CD14-positive monocyte (primary cell): Measurements from ENCODE around the gene PAPPA. TPM values are rescaled to one million over a fixed set of nuclear protein-coding genes. Genes with fewer than 3 reads are reported as not detected.

Experiments
- DNase-seq, 3 donors: peaks; one replicate each; pipeline ENCODE4 v3.0.0-alpha.2; 2011 to 2022
- H2AFZ ChIP-seq: 2 replicates; pipeline ENCODE4 v1.6.0; 2012; ENCODE audit warnings: mild to moderate bottlenecking, low read depth, low read length, inconsistent platforms; ENCODE audit not compliant: insufficient read depth, poor library complexity, severe bottlenecking
- H3K27ac ChIP-seq, 2 donors: 1 replicate in 1 of 2; 2 replicates in 1 of 2; pipeline ENCODE4 v1.5.1; 2012 to 2013; ENCODE audit warnings: low read length in 2 of 2, control low read depth in 1 of 2, inconsistent platforms in 1 of 2, low read depth in 1 of 2, mild to moderate bottlenecking in 1 of 2
- H3K27me3 ChIP-seq, 2 donors: one replicate each; pipeline versions ENCODE4 v1.6.0 to v1.6.1; 2011 to 2013; ENCODE audit warnings: low read length in 2 of 2; ENCODE audit not compliant: control insufficient read depth in 2 of 2, insufficient read depth in 2 of 2
- H3K36me3 ChIP-seq, 2 donors: replicated peaks in 1 of 2; 1 replicate in 1 of 2; 2 replicates in 1 of 2; pipeline versions ENCODE4 v1.5.1 to v1.6.1; 2012 to 2013; ENCODE audit warnings: low read length in 2 of 2, control low read depth in 1 of 2, inconsistent platforms in 1 of 2, mild to moderate bottlenecking in 1 of 2; ENCODE audit not compliant: insufficient read depth in 2 of 2, control insufficient read depth in 1 of 2
- H3K4me1 ChIP-seq, 2 donors: 1 replicate in 1 of 2; 2 replicates in 1 of 2; pipeline versions ENCODE4 v1.5.1 to v1.6.1; 2012 to 2013; ENCODE audit warnings: low read length in 2 of 2, control low read depth in 1 of 2, inconsistent platforms in 1 of 2, mild to moderate bottlenecking in 1 of 2, moderate library complexity in 1 of 2; ENCODE audit not compliant: insufficient read depth in 2 of 2, control insufficient read depth in 1 of 2
- H3K4me2 ChIP-seq: replicated peaks from 2 replicates; pipeline ENCODE3; 2012; ENCODE audit warnings: low read length, moderate library complexity, mild to moderate bottlenecking; ENCODE audit not compliant: poor library complexity, severe bottlenecking; ENCODE audit errors: extremely low read depth
- H3K4me3 ChIP-seq, 3 experiments: fragments of 200-600 bp in 1 of 3; sonication (generic) in 1 of 3; replicated peaks in 1 of 3; 1 replicate in 2 of 3; 2 replicates in 1 of 3; pipeline ENCODE4 v1.5.1; 2011 to 2013; ENCODE audit warnings: low read length in 3 of 3, mild to moderate bottlenecking in 3 of 3, control low read depth in 2 of 3, low read depth in 2 of 3, inconsistent platforms in 1 of 3, moderate library complexity in 1 of 3
- H3K79me2 ChIP-seq: 2 replicates; pipeline ENCODE4 v1.6.0; 2012; ENCODE audit warnings: mild to moderate bottlenecking, control low read depth, inconsistent platforms, low read length, moderate library complexity; ENCODE audit not compliant: insufficient read depth
- H3K9ac ChIP-seq: 2 replicates; pipeline ENCODE4 v1.6.0; 2017; ENCODE audit warnings: low read length, mild to moderate bottlenecking; ENCODE audit not compliant: insufficient read depth, poor library complexity, severe bottlenecking
- H3K9me3 ChIP-seq, 2 donors: replicated peaks in 1 of 2; 1 replicate in 1 of 2; 2 replicates in 1 of 2; pipeline versions ENCODE4 v1.5.1 to v1.6.1; 2012 to 2013; ENCODE audit warnings: low read length in 2 of 2, control low read depth in 1 of 2; ENCODE audit not compliant: control insufficient read depth in 1 of 2, insufficient read depth in 1 of 2
- H4K20me1 ChIP-seq: 2 replicates; pipeline ENCODE4 v1.6.0; 2012; ENCODE audit warnings: mild to moderate bottlenecking, low read length, control low read depth, moderate library complexity; ENCODE audit not compliant: insufficient read depth
- H3K27ac Mint-ChIP-seq, 7 donors: one replicate each; pipeline ENCODE4 v1.8.0; 2020; ENCODE audit warnings: mild to moderate bottlenecking in 7 of 7, mixed read lengths in 7 of 7, moderate library complexity in 6 of 7, inconsistent platforms in 2 of 7
- H3K27me3 Mint-ChIP-seq, 3 donors: one replicate each; pipeline ENCODE4 v1.8.0; 2021 to 2022; ENCODE audit warnings: low read depth in 3 of 3, mild to moderate bottlenecking in 3 of 3, mixed read lengths in 3 of 3, moderate library complexity in 3 of 3, inconsistent platforms in 1 of 3
- H3K36me3 Mint-ChIP-seq, 2 donors: one replicate each; pipeline ENCODE4 v1.8.0; 2020; ENCODE audit warnings: mixed read lengths in 2 of 2, inconsistent platforms in 1 of 2, mild to moderate bottlenecking in 1 of 2
- H3K4me1 Mint-ChIP-seq: one replicate; pipeline ENCODE4 v1.8.0; 2020; ENCODE audit warnings: mild to moderate bottlenecking, mixed read lengths
- H3K4me3 Mint-ChIP-seq, 2 donors: one replicate each; pipeline ENCODE4 v1.8.0; 2020; ENCODE audit warnings: mild to moderate bottlenecking in 2 of 2, mixed read lengths in 2 of 2, moderate library complexity in 1 of 2
- H3K9me3 Mint-ChIP-seq, 7 donors: one replicate each; pipeline ENCODE4 v1.8.0; 2020 to 2022; ENCODE audit warnings: mixed read lengths in 7 of 7, mild to moderate bottlenecking in 6 of 7, moderate library complexity in 6 of 7, inconsistent platforms in 2 of 7
- CTCF ChIP-seq: fragments of 200-600 bp; IDR thresholded peaks from one replicate; pipeline ENCODE4 v1.8.0; 2022; ENCODE audit warnings: antibody characterized with exemption, mild to moderate bottlenecking
- WGBS: methylation state at CpG from one replicate; pipeline ENCODE4 v1.1.5; 2013; ENCODE audit warnings: missing lambda C conversion rate; ENCODE audit not compliant: insufficient coverage; 5-methylcytosine and 5-hydroxymethylcytosine counted together
- intact Hi-C, 2 donors: fragments of 100-400 bp; cut with micrococcal nuclease; formaldehyde crosslinking; loops; one replicate each; pipeline versions ENCODE4 v1.15.0 to v1.15.1; 2023
- polyA plus RNA-seq, 3 donors: library from polyadenylated mRNA; depleted of rRNA in 1 of 3; unstranded in 2 of 3; stranded (reverse) in 1 of 3; fragments of 300-500 nt in 2 of 3; fragments of >200 nt in 1 of 3; fragmentation: Illumina TruSeq in 2 of 3; gene quantifications; 1 replicate in 2 of 3; 2 replicates in 1 of 3; pipeline ENCODE4 v1.2.3, GENCODE V29; 2012 to 2021

The PAPPA gene
- polyA plus RNA-seq, 3 donors: not detected

- peaks cover 1% of the 10 kb centered on the region for H3K4me1 Mint-ChIP-seq
- Histone ChIP-seq H3K4me3 (no peak overlapping the region), H3K4me1 (no peaks in the 10 kb centered on the region), H3K9me3 (no peaks in the 10 kb centered on the region), H3K79me2 (no peaks in the 10 kb centered on the region), H3K27me3 (no peaks in the 10 kb centered on the region), H4K20me1 (no peaks in the 10 kb centered on the region), H3K27ac (no peak overlapping the region), H2AFZ (no peak overlapping the region), H3K4me2 (no peak overlapping the region), H3K36me3 (no peaks in the 10 kb centered on the region), H3K9ac (no peak overlapping the region)
- no peak overlapping the region for H3K4me3 Mint-ChIP-seq
- TF ChIP-seq CTCF: no peak
- intact Hi-C loops: no loop called here
- no peak overlapping the region for H3K27ac Mint-ChIP-seq
- DNase-seq: no peak
- H3K9me3 Mint-ChIP-seq: peaks cover 0 to 5% (median 0%) of the 10 kb centered on the region in 7 donors
- 92% methylated on average over 4 of the region's 5 CpGs for WGBS
- H3K27me3 Mint-ChIP-seq: peaks cover 0 to 5% (median 0%) of the 10 kb centered on the region in 3 donors
- no peaks in the 10 kb centered on the region for H3K36me3 Mint-ChIP-seq
Observed at GRCh38 chr9:116394894-116395698, 241.5 kb downstream of the PAPPA start.

GRCh38 chr9:116395699-116396037, 242.1 kb downstream of the PAPPA start:
- peaks cover 0 to 5% (median 0%) of the 10 kb centered on the region in 7 donors for H3K9me3 Mint-ChIP-seq
- H3K36me3 Mint-ChIP-seq: no peaks in the 10 kb centered on the region
- no peak overlapping the region for H2AFZ ChIP-seq
- intact Hi-C loops: no loop called here
- no peaks in the 10 kb centered on the region for H3K27me3 ChIP-seq
- H3K4me3 Mint-ChIP-seq: no peak overlapping the region
- WGBS: 100% methylated on average over 2 of the region's 3 CpGs
- H3K9ac ChIP-seq: no peak overlapping the region
- H4K20me1 ChIP-seq: no peaks in the 10 kb centered on the region
- peaks cover 1% of the 10 kb centered on the region for H3K4me1 Mint-ChIP-seq
- H3K9me3 ChIP-seq: no peaks in the 10 kb centered on the region
- no peak overlapping the region for H3K27ac ChIP-seq
- no peaks in the 10 kb centered on the region for H3K36me3 ChIP-seq
- TF ChIP-seq CTCF: no peak
- no peak overlapping the region for H3K27ac Mint-ChIP-seq
- H3K27me3 Mint-ChIP-seq: peaks cover 0 to 5% (median 0%) of the 10 kb centered on the region in 3 donors
- no peak for DNase-seq
- no peaks in the 10 kb centered on the region for H3K79me2 ChIP-seq
- no peaks in the 10 kb centered on the region for H3K4me1 ChIP-seq
- no peak overlapping the region for H3K4me2 ChIP-seq
- H3K4me3 ChIP-seq: no peak overlapping the region
